H9 (cell line): Measurements from ENCODE around the gene MARCHF3. TPM values are rescaled to one million over a fixed set of nuclear protein-coding genes. Genes with fewer than 3 reads are reported as not detected.

Experiments
- DNase-seq: peaks from one replicate; pipeline ENCODE4 v3.0.0-alpha.2; 2017
- H2AFZ ChIP-seq: one replicate; pipeline ENCODE4 v1.6.1; 2013; ENCODE audit warnings: mild to moderate bottlenecking, low read length, control low read depth, moderate library complexity
- H2AK5ac ChIP-seq: 2 replicates; pipeline ENCODE4 v1.6.1; 2013; ENCODE audit warnings: low read length, control low read depth, mixed read lengths; ENCODE audit not compliant: insufficient read length
- H2BK120ac ChIP-seq: one replicate; pipeline ENCODE4 v1.6.1; 2013; ENCODE audit warnings: low read depth, mild to moderate bottlenecking, low read length, control low read depth, inconsistent platforms; ENCODE audit not compliant: poor library complexity, severe bottlenecking
- H2BK12ac ChIP-seq: 2 replicates; pipeline ENCODE4 v1.6.1; 2013; ENCODE audit warnings: low read length, control low read depth, mixed read lengths, low read depth; ENCODE audit not compliant: insufficient read length
- H2BK15ac ChIP-seq: 2 replicates; pipeline ENCODE4 v1.6.1; 2013; ENCODE audit warnings: low read depth, low read length, control low read depth
- H2BK20ac ChIP-seq: one replicate; pipeline ENCODE4 v1.6.1; 2013; ENCODE audit warnings: low read depth, mild to moderate bottlenecking, low read length, control low read depth, inconsistent platforms; ENCODE audit not compliant: poor library complexity, severe bottlenecking
- H2BK5ac ChIP-seq: 2 replicates; pipeline ENCODE4 v1.6.1; 2013; ENCODE audit warnings: low read length, control low read depth, mixed read lengths; ENCODE audit not compliant: insufficient read length
- H3K14ac ChIP-seq: 2 replicates; pipeline ENCODE4 v1.6.1; 2013; ENCODE audit warnings: low read length, control low read depth; ENCODE audit not compliant: insufficient read depth
- H3K18ac ChIP-seq: 2 replicates; pipeline ENCODE4 v1.6.1; 2013; ENCODE audit warnings: low read depth, mild to moderate bottlenecking, mixed read lengths, low read length, control low read depth; ENCODE audit not compliant: insufficient read length
- H3K23ac ChIP-seq: 2 replicates; pipeline ENCODE4 v1.6.1; 2013; ENCODE audit warnings: low read length, control low read depth, mixed read lengths, low read depth; ENCODE audit not compliant: insufficient read length
- H3K23me2 ChIP-seq: 2 replicates; pipeline ENCODE4 v1.6.1; 2013; ENCODE audit warnings: low read depth, mild to moderate bottlenecking, mixed read lengths, low read length, control low read depth; ENCODE audit not compliant: insufficient read length, poor library complexity, severe bottlenecking
- H3K27ac ChIP-seq: 2 replicates; pipeline ENCODE4 v1.5.1; 2013; ENCODE audit warnings: low read length, control low read depth, mixed read lengths, low read depth; ENCODE audit not compliant: insufficient read length
- H3K27me3 ChIP-seq: 2 replicates; pipeline ENCODE4 v1.6.1; 2013; ENCODE audit warnings: low read length, control low read depth, inconsistent platforms; ENCODE audit not compliant: insufficient read depth
- H3K4ac ChIP-seq: 2 replicates; pipeline ENCODE4 v1.6.1; 2013; ENCODE audit warnings: low read depth, mild to moderate bottlenecking, control low read depth, inconsistent platforms, low read length, moderate library complexity
- H3K4me1 ChIP-seq: 2 replicates; pipeline ENCODE4 v1.6.1; 2013; ENCODE audit warnings: low read length, control low read depth, inconsistent platforms; ENCODE audit not compliant: insufficient read depth
- H3K4me2 ChIP-seq: 2 replicates; pipeline ENCODE4 v1.6.1; 2013; ENCODE audit warnings: low read length, control low read depth, mixed read lengths; ENCODE audit not compliant: insufficient read length, insufficient read depth
- H3K56ac ChIP-seq: 2 replicates; pipeline ENCODE4 v1.6.1; 2013; ENCODE audit warnings: low read depth, mild to moderate bottlenecking, mixed read lengths, low read length, control low read depth; ENCODE audit not compliant: insufficient read length
- H3K79me1 ChIP-seq: 2 replicates; pipeline ENCODE4 v1.6.1; 2013; ENCODE audit warnings: low read depth, mild to moderate bottlenecking, moderate library complexity, low read length, control low read depth, inconsistent platforms; ENCODE audit not compliant: insufficient read depth, poor library complexity, severe bottlenecking
- H3K79me2 ChIP-seq: 2 replicates; pipeline ENCODE4 v1.6.1; 2013; ENCODE audit warnings: low read length, control low read depth, inconsistent platforms; ENCODE audit not compliant: insufficient read depth
- H3K9ac ChIP-seq: 2 replicates; pipeline ENCODE4 v1.6.1; 2013; ENCODE audit warnings: low read length, control low read depth, mixed read lengths; ENCODE audit not compliant: insufficient read length; ENCODE audit errors: extremely low read depth
- H3K9me3 ChIP-seq: one replicate; pipeline ENCODE4 v1.6.1; 2013; ENCODE audit warnings: low read depth, low read length, inconsistent platforms; ENCODE audit not compliant: control insufficient read depth
- H3T11ph ChIP-seq: one replicate; pipeline ENCODE4 v1.6.1; 2013; ENCODE audit warnings: mild to moderate bottlenecking, low read length, control low read depth, inconsistent platforms
- H4K20me1 ChIP-seq: one replicate; pipeline ENCODE4 v1.6.1; 2013; ENCODE audit not compliant: control insufficient read depth, insufficient read length, insufficient read depth
- H4K5ac ChIP-seq: 2 replicates; pipeline ENCODE4 v1.6.1; 2013; ENCODE audit warnings: low read depth, mild to moderate bottlenecking, mixed read lengths, low read length, control low read depth; ENCODE audit not compliant: insufficient read length
- H4K8ac ChIP-seq: replicated peaks from 2 replicates; pipeline ENCODE4 v1.6.1; 2013; ENCODE audit warnings: low read length, control low read depth, mixed read lengths, low read depth; ENCODE audit not compliant: insufficient read length
- H4K91ac ChIP-seq: 2 replicates; pipeline ENCODE4 v1.6.1; 2013; ENCODE audit warnings: low read depth, mild to moderate bottlenecking, moderate library complexity, mixed read lengths, low read length, control low read depth; ENCODE audit not compliant: insufficient read length
- H3K27ac Mint-ChIP-seq, 3 experiments: 2 replicates in 2 of 3; 3 replicates in 1 of 3; pipeline ENCODE4 v1.8.0; 2020 to 2021; ENCODE audit warnings: mixed read lengths in 3 of 3, mild to moderate bottlenecking in 1 of 3, moderate library complexity in 1 of 3
- H3K27me3 Mint-ChIP-seq: 2 replicates; pipeline ENCODE4 v1.8.0; 2021; ENCODE audit warnings: low read depth, mild to moderate bottlenecking, moderate library complexity, mixed read lengths
- H3K36me3 Mint-ChIP-seq, 3 experiments: 2 replicates in 2 of 3; 3 replicates in 1 of 3; pipeline ENCODE4 v1.8.0; 2020 to 2021; ENCODE audit warnings: low read depth in 3 of 3, mixed read lengths in 3 of 3; ENCODE audit not compliant: insufficient read depth in 1 of 3
- H3K4me1 Mint-ChIP-seq, 2 experiments: 2 replicates each; pipeline ENCODE4 v1.8.0; 2020; ENCODE audit warnings: mixed read lengths in 2 of 2
- H3K4me3 Mint-ChIP-seq, 2 experiments: 2 replicates in 1 of 2; 3 replicates in 1 of 2; pipeline ENCODE4 v1.8.0; 2020 to 2021; ENCODE audit warnings: mild to moderate bottlenecking in 2 of 2, mixed read lengths in 2 of 2, moderate library complexity in 1 of 2
- H3K9me3 Mint-ChIP-seq, 2 experiments: 2 replicates in 1 of 2; 3 replicates in 1 of 2; pipeline ENCODE4 v1.8.0; 2020; ENCODE audit warnings: mild to moderate bottlenecking in 2 of 2, mixed read lengths in 2 of 2, moderate library complexity in 1 of 2
- WGBS: extraction: QIAGEN DNeasy Blood & Tissue Kit; methylation state at CpG from one replicate; pipeline ENCODE4 v1.1.7; 2013; ENCODE audit warnings: missing lambda C conversion rate, low lambda C conversion rate, mixed read lengths; ENCODE audit not compliant: insufficient read length; ENCODE audit errors: extremely low coverage; 5-methylcytosine and 5-hydroxymethylcytosine counted together
- total RNA-seq: library from RNA; stranded (reverse); gene quantifications from 2 replicates; pipeline ENCODE4 v1.2.1, GENCODE V29; 2021
- TF ChIP-seq, protein P1 (sequence below): fragments of 200-600 bp; sonication (generic); conservative IDR thresholded peaks from 3 replicates; pipeline ENCODE4 v1.8.0; 2021; ENCODE audit warnings: antibody characterized with exemption, mild to moderate bottlenecking

The MARCHF3 gene
- total RNA-seq, 1 experiment from 2014 or later: 17.7 TPM

DNA sequence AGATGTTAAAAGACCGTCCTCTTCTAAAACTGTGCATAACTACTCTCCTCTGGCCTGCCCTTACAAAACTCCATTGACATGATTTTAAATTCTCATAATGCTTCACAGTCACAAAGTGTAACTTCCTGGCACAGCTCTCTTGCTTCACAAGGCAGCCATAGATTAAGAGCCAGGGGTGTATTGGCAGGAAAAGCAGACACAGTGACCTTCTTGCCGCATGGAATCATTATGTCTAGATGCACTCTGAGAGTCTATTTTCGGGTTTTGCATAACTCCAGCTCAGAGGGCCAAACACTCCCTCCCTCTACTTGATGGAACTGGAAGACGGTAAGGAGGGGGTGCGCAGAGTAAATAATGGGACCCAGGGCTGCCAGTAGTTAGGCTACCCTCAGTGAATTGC is 110.1 kb downstream of the MARCHF3 start:
- Histone ChIP-seq H3K18ac (no peak overlapping the region), H4K5ac (no peak overlapping the region), H4K20me1 (no peaks in the 10 kb centered on the region), H2BK5ac (no peak overlapping the region), H2BK15ac (no peak overlapping the region), H3K23me2 (no peaks in the 10 kb centered on the region), H3K14ac (no peak overlapping the region), H3K27me3 (no peaks in the 10 kb centered on the region), H3K4me1 (no peaks in the 10 kb centered on the region; the same call in 1 of the 2 replicates), H3K9ac (no peak overlapping the region), H3T11ph (no peak overlapping the region), H3K4me2 (no peak overlapping the region), H3K79me1 (no peaks in the 10 kb centered on the region), H2BK12ac (no peak overlapping the region), H4K8ac (no peak overlapping the region), H2BK20ac (no peak overlapping the region), H2AK5ac (no peak overlapping the region), H2BK120ac (no peak overlapping the region), H3K4ac (no peak overlapping the region), H3K23ac (no peak overlapping the region), H2AFZ (no peak overlapping the region), H3K56ac (no peak overlapping the region), H3K9me3 (no peaks in the 10 kb centered on the region), H3K79me2 (no peaks in the 10 kb centered on the region), H3K27ac (no peak overlapping the region), H4K91ac (no peak overlapping the region)
- TF ChIP-seq, protein P1, sequence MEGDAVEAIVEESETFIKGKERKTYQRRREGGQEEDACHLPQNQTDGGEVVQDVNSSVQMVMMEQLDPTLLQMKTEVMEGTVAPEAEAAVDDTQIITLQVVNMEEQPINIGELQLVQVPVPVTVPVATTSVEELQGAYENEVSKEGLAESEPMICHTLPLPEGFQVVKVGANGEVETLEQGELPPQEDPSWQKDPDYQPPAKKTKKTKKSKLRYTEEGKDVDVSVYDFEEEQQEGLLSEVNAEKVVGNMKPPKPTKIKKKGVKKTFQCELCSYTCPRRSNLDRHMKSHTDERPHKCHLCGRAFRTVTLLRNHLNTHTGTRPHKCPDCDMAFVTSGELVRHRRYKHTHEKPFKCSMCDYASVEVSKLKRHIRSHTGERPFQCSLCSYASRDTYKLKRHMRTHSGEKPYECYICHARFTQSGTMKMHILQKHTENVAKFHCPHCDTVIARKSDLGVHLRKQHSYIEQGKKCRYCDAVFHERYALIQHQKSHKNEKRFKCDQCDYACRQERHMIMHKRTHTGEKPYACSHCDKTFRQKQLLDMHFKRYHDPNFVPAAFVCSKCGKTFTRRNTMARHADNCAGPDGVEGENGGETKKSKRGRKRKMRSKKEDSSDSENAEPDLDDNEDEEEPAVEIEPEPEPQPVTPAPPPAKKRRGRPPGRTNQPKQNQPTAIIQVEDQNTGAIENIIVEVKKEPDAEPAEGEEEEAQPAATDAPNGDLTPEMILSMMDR: no peak
- Mint-ChIP-seq H3K36me3 (no peaks in the 10 kb centered on the region), H3K27me3 (no peaks in the 10 kb centered on the region), H3K4me3 (no peak overlapping the region), H3K27ac (no peak overlapping the region), H3K9me3 (no peaks in the 10 kb centered on the region), H3K4me1 (peaks cover 28 to 33% of the 10 kb centered on the region in 2 experiments)
- WGBS: no CpG with 5 or more reads among the region's 5 CpGs
- no peak for DNase-seq
